NCI-H748 treated with DMSO at 0.1 percent for 48 hours (cell line): ENCODE data around the gene ARHGEF40.

Experiments
- DNase-seq: peaks from one replicate; lab custom pipeline; 2025; lab: John Stamatoyannopoulos, UW

The ARHGEF40 gene

GRCh38 chr14:21098076-21098891, 28.2 kb downstream of the ARHGEF40 start, which contains the start of gene ZNF219:
ZNF219 (minus strand) TSS chr14:21098655; CDS start chr14:21093591, 5,064 bp downstream.
- peak; percentile 8 for DNase-seq

- DNase-seq, result peak; percentile 16
Measured at GRCh38 chr14:21098892-21099595, 28.9 kb downstream of the ARHGEF40 start.

- DNase-seq, result no peak
Measured at GRCh38 chr14:21099596-21099985, 29.5 kb downstream of the ARHGEF40 start.

- DNase-seq, result no peak
Measured at GRCh38 chr14:21100931-21101330, 30.8 kb downstream of the ARHGEF40 start, which contains the start of gene TMEM253. TMEM253 (plus strand) TSS chr14:21101066; CDS start chr14:21101344, 278 bp downstream.

- no peak for DNase-seq
Measured at GRCh38 chr14:21101802-21102413, 31.8 kb downstream of the ARHGEF40 start.

GRCh38 chr14:21102521-21103410, 32.7 kb downstream of the ARHGEF40 start:
- no peak for DNase-seq

- DNase-seq, result no peak
Measured at GRCh38 chr14:21103411-21103709, 33.3 kb downstream of the ARHGEF40 start.

GRCh38 chr14:21103710-21104447, 33.8 kb downstream of the ARHGEF40 start:
- peak; percentile 93 for DNase-seq

GRCh38 chr14:21104448-21105060, 34.5 kb downstream of the ARHGEF40 start:
- peak; percentile 77 for DNase-seq

GRCh38 chr14:21105095-21105494, 35.0 kb downstream of the ARHGEF40 start:
- DNase-seq, result no peak

- DNase-seq, result no peak
Measured at GRCh38 chr14:21106176-21106497, 36.0 kb downstream of the ARHGEF40 start.

GRCh38 chr14:21106498-21107282, 36.6 kb downstream of the ARHGEF40 start:
- DNase-seq, result peak; percentile 58

- DNase-seq, result no peak
Measured at GRCh38 chr14:21107283-21107800, 37.2 kb downstream of the ARHGEF40 start.

GRCh38 chr14:21108791-21109190, 38.7 kb downstream of the ARHGEF40 start:
- DNase-seq, result no peak

- DNase-seq, result no peak
Measured at GRCh38 chr14:21109377-21110138, 39.5 kb downstream of the ARHGEF40 start.

GRCh38 chr14:21112255-21112654, 42.2 kb downstream of the ARHGEF40 start:
- DNase-seq, result no peak

- no peak for DNase-seq
Measured at GRCh38 chr14:21113369-21113768, 43.3 kb downstream of the ARHGEF40 start.

GRCh38 chr14:21118933-21119332, 48.8 kb downstream of the ARHGEF40 start:
- no peak for DNase-seq

GRCh38 chr14:21120686-21121085, 50.6 kb downstream of the ARHGEF40 start:
- DNase-seq, result no peak
